G401 (cell line): ENCODE results near the gene CD58. TPM values are rescaled to one million over a fixed set of nuclear protein-coding genes. Genes with fewer than 3 reads are reported as not detected.
"Not testable (repeated sequence)": the region's sequence is repeated elsewhere in the genome, so short reads cannot be mapped to it uniquely, and the experiment has no call there.

Source experiments
- DNase-seq: peaks from one replicate; pipeline ENCODE4 v3.0.0-alpha.2; 2015; ENCODE audit warnings: low spot score
- in situ Hi-C: cut with HindIII; loops from 2 replicates; pipeline ENCODE4 v1.10.0; 2016; ENCODE audit warnings: low sequenced_read_pairs, mixed read lengths
- total RNA-seq: library from RNA; depleted of rRNA; stranded (reverse); fragments of >200 nt; shearing (Covaris generic); gene quantifications from 2 replicates; pipeline ENCODE4 v1.2.3, GENCODE V29; 2014; rRNA removed

The CD58 gene, protein sequence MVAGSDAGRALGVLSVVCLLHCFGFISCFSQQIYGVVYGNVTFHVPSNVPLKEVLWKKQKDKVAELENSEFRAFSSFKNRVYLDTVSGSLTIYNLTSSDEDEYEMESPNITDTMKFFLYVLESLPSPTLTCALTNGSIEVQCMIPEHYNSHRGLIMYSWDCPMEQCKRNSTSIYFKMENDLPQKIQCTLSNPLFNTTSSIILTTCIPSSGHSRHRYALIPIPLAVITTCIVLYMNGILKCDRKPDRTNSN
- 4.3 and 15.2 TPM in 2 replicates for total RNA-seq

DNA sequence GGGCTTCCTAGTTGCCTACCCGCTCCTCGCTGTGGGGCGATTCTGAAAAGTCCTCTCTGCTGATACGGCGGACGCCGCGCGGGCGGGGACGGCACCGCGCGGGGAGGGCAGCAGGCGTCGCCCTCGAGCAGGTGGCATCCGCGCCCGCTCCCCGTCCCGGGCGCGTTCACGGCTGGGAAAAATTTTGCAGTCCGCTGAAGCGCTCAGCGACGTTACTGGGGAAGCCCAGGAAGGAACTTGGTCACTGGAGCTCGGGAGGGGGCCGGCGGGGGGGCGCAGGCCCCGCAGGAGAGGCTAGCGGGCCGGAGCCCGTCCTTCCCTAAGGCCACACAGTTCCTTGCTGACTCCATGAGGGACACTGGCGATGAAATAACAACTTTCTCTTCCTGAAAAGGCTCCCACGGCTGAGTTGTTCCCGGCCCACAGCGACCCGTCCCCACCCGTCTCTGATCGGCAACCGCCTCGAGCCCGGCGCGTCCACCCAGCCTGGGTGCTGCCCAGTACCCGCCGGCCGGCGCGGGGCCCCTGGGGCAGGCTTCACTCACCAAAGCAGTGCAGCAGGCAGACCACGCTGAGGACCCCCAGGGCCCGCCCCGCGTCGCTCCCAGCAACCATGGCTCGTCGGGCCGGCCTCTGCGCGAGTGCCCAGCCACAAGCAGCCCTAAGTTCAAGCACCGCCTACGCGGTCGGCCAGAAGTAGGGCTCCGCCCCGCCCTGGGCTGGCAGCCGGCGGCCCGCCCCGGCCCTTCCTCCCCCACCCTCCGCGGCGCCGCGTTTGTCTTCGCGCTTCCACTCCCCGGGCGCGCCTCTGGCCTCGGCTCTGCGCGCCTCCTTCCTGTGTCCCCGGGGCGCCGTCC is at the start of gene CD58:
Gene CD58 (minus strand): TSS at position 669 of the 857 bp plus-strand sequence. CDS start 54 bp downstream, at position 615.
- in situ Hi-C loops = no loop called here
- peak; percentile 36 for DNase-seq

DNA sequence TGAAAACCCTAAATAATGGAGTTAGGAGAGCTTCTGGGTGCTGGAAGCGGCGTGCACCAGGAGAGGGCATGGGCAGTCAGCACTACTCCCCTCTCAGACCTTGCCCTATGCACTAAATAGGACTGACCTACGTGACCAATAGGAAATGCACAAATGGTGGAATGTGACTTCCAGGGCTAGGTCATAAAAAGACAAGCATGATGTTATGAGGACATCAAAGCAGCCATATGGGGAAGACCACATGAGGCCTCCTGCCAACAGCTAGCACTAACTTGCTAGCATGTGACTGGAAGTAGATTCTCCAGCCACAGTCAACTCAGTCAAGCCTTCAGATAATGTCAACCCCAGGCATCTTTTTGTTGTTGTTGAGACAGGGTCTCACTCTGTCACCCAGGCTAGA is 49.6 kb upstream of the CD58 start:
- in situ Hi-C loops, DNase-seq: not testable (repeated sequence)

DNA sequence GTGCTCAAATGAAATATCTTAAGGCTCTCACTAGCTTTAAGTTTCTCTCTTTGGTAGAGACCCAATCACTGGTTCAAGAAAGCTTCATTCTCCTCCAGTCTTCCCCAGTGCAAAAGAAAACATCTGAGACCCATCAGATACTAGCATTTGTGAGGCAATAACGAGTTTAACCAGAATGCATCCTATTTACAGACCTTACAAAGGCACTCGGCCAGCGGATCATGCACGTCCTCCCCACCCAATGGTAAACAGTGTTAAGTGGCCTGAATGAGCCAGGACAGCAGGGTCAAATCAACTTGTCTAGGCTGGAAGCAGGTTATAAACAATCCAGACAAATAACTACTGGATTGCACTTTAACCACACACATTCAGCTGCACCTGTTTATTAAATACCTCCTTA is 48.3 kb upstream of the CD58 start:
- in situ Hi-C loops, DNase-seq: not testable (repeated sequence)

DNA sequence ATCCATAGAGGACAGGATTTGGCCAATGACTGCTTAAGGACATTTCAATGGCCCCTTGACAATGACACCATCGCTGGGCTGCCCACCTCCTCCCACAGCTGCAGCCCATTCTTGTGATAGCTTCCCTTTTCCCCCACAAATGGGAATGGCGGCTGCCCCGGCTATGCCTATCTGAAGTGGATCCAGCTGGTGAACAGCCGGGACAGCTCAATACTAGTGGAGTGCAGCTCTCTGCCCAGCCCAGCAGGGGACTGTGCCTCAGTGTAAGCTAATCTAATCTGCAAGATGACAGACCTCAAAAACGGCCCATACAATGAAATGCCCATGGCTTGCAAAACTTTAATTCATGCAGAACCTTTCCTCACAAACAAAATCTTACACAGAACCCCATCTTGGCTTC is 47.0 kb upstream of the CD58 start:
- in situ Hi-C loops, DNase-seq: not testable (repeated sequence)

DNA sequence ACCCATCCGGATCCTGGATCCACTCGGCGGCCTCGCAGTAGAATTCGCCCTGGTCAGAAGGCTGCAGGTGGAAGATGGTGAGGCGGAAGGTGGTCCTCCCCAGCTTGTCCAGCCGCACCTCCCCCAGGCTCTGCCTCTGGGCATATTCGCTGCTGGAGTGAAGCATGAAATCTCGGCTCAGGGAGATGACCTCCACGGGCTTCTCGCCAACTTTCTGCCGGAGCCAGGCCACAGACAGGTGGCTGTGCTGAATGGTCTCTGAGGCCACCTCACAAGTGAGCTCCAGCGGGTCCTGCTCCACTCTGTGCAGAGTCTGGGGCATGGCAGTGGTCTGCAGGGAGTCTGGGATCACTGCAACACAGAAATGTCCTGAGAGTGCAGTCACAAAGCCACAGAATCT is 43.0 kb upstream of the CD58 start:
- in situ Hi-C loops = not testable (repeated sequence)

DNA sequence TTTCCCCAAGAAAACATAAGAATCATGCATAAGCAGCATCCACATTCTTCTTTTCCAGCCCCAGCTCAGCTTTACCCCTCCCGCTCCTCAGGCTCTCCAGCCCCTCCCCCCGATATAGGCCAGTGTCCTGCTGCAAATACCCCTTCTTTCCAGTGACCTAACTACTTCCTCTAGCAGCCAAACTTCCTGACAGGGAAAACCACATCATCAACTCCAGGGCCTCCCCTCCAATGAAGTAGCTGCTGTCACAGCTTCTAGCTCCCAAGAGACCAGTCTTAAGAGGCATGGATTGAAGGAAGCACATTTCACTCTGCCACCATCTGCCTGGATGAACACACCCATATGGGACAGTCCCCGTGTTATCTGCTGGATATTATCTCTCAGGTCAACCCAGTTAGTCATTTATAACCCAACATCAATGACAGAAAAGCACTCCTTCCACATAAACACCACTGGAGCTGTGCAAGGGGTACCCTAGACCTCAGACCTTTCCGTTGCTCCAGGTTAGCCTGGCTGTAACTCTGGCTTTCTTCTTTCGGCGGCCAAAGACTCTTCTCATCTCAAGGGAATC is 39.1 kb upstream of the CD58 start:
- DNase-seq, in situ Hi-C loops: not testable (repeated sequence)

More for the DNA sequence above, 43.0 kb upstream of the CD58 start:
- not testable (repeated sequence) for DNase-seq

DNA sequence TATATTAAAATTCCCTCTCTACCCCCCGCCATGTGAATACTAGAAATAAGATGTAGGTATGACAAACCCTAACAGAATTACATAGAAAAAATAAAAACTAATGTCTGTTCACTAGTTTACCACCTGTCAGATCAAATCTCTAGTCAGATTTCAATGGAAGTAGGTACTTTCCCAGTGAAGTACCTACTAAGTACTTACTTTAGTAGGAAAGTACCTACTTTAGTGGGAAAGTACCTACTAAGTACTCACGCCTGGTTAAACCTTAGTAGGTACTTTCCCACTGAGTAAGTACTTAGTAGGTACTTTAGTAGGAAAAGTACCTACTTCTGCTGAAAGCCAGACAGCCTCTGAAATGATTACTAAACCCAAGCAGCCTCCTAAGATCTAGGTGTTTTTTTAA is 38.0 kb upstream of the CD58 start:
- in situ Hi-C loops, DNase-seq: not testable (repeated sequence)

DNA sequence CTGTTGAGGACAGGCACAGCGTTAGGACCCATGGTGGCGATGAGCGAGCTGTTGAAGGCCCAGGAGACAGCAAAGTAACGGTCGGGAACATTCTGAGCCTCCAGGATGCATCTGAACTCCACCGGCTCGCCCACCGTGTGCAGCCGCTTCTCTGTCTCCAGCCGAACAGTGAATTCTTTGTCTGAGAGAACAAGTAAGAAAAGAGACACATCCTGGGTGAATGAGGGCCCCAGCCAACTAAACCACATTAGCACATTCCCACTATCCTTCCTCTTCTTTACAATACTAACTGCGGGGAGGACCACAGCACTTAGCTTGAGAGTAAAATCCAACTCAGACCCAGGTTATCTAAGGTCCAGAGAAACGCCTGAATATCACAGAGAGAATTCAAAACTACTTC is 37.3 kb upstream of the CD58 start:
- DNase-seq, in situ Hi-C loops: not testable (repeated sequence)

DNA sequence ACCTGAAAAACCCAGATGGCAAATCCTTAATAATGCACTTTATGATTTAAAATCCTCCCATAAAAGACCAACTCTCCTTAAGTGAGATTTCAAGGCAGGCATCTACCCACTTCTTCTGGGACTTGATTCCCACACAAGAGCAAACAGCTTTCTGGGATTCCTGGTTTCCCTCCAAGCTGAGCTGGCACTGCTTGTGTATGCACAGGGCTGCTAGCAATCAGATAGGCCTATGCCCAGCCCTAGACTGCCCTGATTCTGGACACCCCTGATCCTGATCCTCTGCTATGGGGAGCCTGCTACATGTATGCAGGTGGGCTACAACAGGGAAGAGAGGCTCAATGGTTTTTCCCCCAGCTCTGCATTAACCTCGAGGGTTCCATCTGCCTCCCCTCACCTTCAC is 36.6 kb upstream of the CD58 start:
- in situ Hi-C loops, DNase-seq: not testable (repeated sequence)

DNA sequence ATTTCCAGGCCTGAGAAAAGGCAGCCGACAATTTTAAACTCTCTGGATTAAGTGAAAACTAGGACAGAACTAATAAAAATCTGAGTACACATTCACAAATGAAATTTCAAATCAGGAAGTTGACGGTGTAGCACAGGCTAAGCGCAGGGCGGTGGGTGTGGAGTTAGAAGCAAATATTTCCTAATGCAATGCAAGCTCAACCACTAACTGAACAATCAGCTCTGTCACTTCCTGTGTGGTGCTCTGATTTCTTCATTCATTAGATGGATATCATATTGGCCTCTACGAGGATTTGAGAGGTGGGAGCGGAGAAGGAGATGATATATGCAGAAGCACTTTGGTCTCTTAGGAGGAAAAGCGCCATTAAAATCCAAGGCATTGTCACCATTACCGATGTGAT is 35.2 kb upstream of the CD58 start:
- in situ Hi-C loops, DNase-seq: not testable (repeated sequence)

DNA sequence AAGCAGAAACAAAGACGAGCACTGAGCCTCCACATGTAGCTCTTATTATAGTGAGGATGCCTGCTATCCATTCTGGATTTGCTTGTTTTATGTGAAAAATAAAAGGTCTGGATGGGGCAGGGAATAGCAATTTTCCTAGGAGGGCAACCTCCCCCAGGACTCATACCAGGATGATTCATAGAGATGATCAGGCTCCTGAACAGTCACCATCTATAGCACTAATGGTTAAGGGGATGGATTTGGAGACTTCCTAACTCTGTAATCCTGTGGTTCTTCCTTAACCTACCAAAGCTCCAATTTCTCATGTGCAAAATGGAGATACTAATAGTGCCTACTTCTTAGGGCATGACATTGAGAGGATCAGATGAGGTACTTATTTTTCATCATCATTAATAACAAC is 34.5 kb upstream of the CD58 start:
- in situ Hi-C loops = no loop called here
- DNase-seq = no peak

DNA sequence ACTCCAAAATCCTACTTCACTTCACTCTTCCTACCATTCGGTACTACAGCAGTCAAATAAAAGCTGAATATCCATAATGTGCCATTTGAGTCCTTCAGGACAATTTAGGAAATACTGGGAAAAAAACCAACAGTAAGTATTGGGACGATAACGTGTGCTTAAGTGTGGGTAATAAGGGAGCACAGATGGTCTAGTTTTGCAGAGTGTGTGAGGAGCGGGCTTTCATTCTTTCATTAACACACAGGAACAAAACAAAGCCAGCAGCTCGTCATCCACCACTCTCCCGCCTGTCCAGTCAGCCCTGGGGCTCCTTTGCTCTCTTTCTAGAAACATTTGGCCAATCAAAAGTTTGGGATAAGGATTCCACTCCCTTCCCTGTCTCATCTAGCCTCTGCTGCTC is 33.6 kb upstream of the CD58 start:
- in situ Hi-C loops, DNase-seq: not testable (repeated sequence)

DNA sequence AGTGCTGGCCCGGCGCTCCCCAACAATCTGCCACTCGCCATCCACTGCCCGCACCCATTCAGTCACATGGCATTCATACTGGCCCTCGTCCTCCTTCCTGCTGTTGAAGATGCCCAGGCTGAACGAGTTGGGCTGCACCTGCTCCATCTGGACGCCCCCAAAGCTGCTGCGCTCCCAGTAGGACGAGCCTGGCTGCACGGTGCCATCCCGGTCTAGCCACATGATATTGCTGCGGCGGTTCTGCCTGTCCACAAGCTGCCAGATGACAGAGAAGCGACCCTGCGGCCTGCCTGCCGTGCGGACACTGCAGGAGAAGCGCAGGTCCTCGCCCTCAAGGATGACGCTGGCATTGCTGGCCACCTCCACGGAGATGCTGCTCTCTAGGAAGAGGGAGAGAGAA is 32.8 kb upstream of the CD58 start:
- DNase-seq, in situ Hi-C loops: not testable (repeated sequence)

DNA sequence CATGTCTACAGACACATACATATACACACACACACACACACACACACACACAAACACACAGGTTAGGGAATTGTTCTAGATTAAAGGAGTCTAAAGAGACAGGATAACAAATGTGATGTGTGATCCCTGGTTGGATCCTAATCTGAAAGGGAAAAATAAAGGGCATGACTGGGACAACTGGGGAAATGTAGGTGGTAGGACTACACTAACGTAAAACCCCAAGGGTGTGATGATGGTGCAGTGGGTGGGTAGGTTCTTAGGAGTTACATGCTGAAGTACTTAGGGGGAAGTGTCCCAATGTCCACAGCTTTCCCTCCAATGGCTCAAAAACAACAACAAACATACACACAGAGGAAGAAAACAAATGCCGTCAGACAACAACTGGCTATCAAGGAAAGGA is 28.5 kb upstream of the CD58 start:
- in situ Hi-C loops, DNase-seq: not testable (repeated sequence)

DNA sequence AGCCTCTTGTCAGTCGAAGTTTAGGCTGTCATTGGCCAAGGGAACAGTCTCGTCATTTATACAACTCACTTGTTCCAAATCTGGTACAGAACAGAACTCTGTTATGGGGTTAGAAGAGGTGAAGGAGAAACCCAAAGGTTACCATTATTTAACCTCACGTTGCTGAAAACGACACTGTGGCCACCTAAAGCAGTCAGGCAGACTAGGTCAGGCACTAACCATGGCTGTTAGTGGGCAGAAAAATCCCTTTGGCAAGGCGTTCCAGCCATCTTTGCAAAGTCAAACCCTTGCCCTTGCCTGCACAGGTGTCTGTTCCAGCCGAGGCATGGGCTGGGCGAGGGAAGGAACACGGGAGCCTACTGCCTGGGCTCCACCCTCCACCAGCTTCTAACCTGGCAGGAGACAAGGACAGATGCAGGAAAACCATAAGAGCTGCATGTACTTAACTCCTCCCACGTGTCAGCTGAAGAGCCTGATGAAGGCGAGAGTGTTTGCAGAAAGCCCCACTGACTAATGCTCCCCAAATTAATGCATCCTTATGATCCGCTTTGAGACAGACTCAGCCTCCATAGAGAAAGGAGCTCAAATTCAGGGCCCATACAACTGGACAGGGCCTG is 27.7 kb upstream of the CD58 start:
- DNase-seq, in situ Hi-C loops: not testable (repeated sequence)

DNA sequence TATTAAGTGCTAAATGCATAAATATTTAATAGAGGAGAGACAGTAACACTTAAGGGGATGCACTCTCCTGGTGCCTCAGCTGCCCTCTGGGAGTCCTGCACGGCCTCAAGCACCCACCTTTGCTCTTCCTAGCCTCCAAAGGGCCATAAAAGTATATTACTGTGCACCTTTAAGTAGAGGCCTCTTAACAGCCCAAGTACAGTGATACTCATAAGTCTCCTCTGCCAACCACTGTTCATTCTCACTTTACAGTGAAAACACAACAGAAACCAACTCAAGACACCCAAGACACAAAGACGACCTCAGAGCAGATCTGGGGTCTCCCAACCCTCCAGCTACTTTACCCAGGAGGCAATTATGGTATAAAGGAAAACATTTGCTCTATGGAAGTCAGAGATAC is 26.6 kb upstream of the CD58 start:
- DNase-seq, in situ Hi-C loops: not testable (repeated sequence)

DNA sequence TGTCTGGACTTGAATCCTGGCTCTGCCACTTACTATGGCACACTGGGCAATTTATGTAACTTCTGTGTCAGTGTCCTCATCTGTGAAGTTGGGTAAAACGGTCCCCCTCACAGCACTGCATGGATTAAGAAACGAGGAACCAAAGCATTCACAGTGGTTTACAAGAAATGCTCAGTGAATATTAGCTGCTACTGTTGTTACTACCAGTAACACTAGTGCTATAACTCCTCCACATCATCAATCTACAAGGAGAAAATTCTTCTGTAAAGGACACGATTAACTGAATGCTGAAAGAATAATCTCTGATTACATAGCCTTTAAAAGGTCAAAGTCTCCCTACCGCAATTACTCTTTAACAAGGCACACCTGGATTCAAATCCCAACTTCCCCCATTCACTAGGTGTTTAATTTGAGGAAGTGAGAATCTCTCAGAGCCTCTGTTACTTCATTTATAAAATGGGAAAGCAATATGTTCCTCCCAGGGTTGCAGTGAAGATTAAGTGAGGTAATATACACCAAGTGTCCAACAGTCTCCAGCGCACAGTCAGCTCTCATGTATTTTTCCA is 26.0 kb upstream of the CD58 start:
- in situ Hi-C loops = not testable (repeated sequence)

DNA sequence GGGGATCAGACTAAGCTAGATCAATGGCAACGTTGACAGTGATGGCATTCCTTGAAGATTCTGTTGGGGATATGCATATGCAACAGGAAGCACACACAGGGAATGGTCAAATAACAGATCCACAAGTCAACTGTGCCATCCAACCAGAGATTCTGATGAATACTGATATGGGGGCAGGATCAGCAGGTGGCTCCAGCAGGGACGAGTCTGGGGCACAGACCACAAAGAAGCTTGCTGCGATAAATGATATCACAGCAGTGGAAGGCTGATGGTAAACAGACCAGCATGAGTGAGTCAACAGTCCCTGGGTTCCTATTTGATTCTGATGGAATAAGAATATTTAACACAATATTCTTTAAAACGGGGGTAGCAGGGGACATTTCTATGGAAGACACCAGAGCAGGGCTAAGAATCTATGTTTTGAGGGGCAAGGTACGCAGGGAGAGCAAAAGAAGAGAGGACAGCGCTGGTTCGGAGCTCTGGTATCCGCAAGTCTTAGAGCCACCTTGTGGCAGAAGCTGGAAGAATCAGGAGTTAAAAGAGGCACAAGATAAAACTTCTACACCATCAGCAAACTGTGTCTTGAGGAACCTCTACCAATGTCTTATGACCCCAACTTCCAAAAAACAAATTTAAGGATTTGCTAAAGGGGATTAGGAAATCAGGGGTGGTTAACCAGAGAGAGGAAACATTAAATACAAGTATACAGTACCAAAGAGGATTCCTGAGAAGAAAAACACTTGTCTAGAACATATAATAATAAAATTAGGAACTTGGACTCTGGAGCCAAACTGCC is 25.3 kb upstream of the CD58 start:
- peak; percentile 27 for DNase-seq
- in situ Hi-C loops = not testable (repeated sequence)

More for the DNA sequence above, 26.0 kb upstream of the CD58 start:
- not testable (repeated sequence) for DNase-seq
